Measurements from ENCODE around the gene ENOX1.

Gene ENOX1

DNA sequence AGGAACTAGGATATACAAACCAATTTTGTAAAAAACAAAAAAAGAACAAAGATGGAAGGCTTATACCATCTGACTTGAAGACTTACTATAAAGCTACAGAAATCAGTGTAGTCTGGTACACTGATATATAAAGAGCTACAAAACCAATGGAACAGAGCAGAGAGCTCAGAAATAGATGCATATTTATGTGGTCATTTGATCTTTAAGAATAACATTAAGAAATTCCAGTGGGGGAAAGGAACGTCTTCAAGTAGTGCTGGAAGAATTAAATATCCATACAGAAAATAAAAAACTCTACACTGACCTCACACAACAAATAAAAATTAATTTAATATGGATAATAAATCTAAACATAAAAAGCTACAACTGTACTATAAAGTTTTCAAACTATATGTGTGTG is 317.0 kb downstream of the ENOX1 start:
- Histone ChIP-seq H3K4me2 (ENCODE audit: low read length, poor library complexity, severe bottlenecking) (no peak overlapping the region), H3K9ac (ENCODE audit: low read length) (no peak overlapping the region), H3K4ac (ENCODE audit: low read depth in 1 of 2, low read length in 2 of 2) (no peak overlapping the region), H3K4me3 (ENCODE audit: insufficient read depth in 1 of 2, low read depth in 1 of 2, low read length in 2 of 2) (no peak overlapping the region), H3K23ac (ENCODE audit: low read length in 2 of 2) (no peak overlapping the region), H2BK12ac (ENCODE audit: low read length in 2 of 2) (no peak overlapping the region), H2BK120ac (ENCODE audit: low read depth, low read length) (no peak overlapping the region), H3K79me1 (replicated peaks; ENCODE audit: low read length, poor library complexity, severe bottlenecking) (no peaks in the 10 kb centered on the region), H4K8ac (ENCODE audit: low read length) (no peak overlapping the region), H3K18ac (ENCODE audit: low read depth in 1 of 2, low read length in 2 of 2) (no peak overlapping the region), H3K4me1 (ENCODE audit: control insufficient read depth, insufficient read depth, low read depth, low read length) (no peaks in the 10 kb centered on the region), H3K14ac (ENCODE audit: low read length in 2 of 2) (no peak overlapping the region), H4K91ac (ENCODE audit: low read length) (no peak overlapping the region), H3K27ac (ENCODE audit: low read length, poor library complexity, severe bottlenecking) (no peak overlapping the region), H2AFZ (ENCODE audit: low read depth, low read length) (no peak overlapping the region), H3K9me3 (ENCODE audit: control insufficient read depth, low read length) (no peaks in the 10 kb centered on the region), H2BK15ac (ENCODE audit: low read depth, poor library complexity, severe bottlenecking) (no peak overlapping the region), H3K27me3 (ENCODE audit: control insufficient read depth in 1 of 2, insufficient read depth in 1 of 2, low read length in 2 of 2) (no peaks in the 10 kb centered on the region), H3K36me3 (ENCODE audit: control insufficient read depth in 1 of 2, insufficient read depth in 2 of 2, low read depth in 1 of 2, low read length in 2 of 2) (no peaks in the 10 kb centered on the region), H2BK5ac (ENCODE audit: low read depth, low read length, poor library complexity, severe bottlenecking) (no peak overlapping the region), H2AK5ac (ENCODE audit: low read length, severe bottlenecking) (no peak overlapping the region)
- no peak for DNase-seq
- WGBS = no CpG with 5 or more reads among the region's 1 CpG

DNA sequence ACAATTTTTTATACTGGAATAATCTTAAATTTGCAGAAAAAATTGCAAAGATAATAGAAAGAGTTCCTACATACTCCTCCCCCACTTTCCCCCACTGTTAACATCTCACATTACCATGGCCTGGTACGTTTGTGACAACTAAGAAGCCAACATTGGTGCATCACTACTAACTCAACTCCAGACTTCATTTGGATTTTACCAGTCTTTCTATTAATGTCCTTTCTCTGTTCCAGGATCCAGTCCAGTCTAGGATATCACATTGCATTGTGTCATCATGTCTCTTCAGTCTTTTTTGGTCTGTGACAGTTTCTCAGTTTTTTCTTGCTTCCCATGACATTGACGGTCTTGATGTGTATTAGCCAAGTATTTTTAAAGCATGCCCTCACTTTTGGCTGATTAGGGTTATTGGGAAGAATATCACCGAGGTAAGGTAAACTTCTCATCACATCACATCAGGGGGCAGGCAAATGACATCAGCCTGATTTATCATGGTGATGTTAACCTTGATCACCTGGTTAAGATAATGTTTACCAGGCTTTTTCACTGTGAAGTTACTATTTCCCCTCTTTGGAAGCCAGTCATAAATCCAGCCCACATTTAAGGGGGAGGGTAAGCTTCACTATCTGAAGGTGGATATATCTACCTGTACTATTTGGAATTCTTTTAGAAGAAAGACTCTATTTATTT is 322.1 kb downstream of the ENOX1 start:
- no peak overlapping the region for H4K8ac ChIP-seq (ENCODE audit: low read length)
- H3K27me3 ChIP-seq (ENCODE audit: control insufficient read depth in 1 of 2, insufficient read depth in 1 of 2, low read length in 2 of 2) = no peaks in the 10 kb centered on the region
- WGBS = 83% methylated on average over 3 of the region's 3 CpGs
- H3K4me3 ChIP-seq (ENCODE audit: insufficient read depth in 1 of 2, low read depth in 1 of 2, low read length in 2 of 2) = no peak overlapping the region
- DNase-seq = no peak
- no peak overlapping the region for H2BK120ac ChIP-seq (ENCODE audit: low read depth, low read length)
- H3K4me1 ChIP-seq (ENCODE audit: control insufficient read depth, insufficient read depth, low read depth, low read length) = no peaks in the 10 kb centered on the region
- H3K23ac ChIP-seq (ENCODE audit: low read length in 2 of 2) = no peak overlapping the region
- H2BK15ac ChIP-seq (ENCODE audit: low read depth, poor library complexity, severe bottlenecking) = no peak overlapping the region
- no peak overlapping the region for H3K9ac ChIP-seq (ENCODE audit: low read length)
- H2BK12ac ChIP-seq (ENCODE audit: low read length in 2 of 2) = no peak overlapping the region
- no peak overlapping the region for H3K4ac ChIP-seq (ENCODE audit: low read depth in 1 of 2, low read length in 2 of 2)
- H3K18ac ChIP-seq (ENCODE audit: low read depth in 1 of 2, low read length in 2 of 2) = no peak overlapping the region
- no peaks in the 10 kb centered on the region for H3K79me1 ChIP-seq (replicated peaks; ENCODE audit: low read length, poor library complexity, severe bottlenecking)
- no peak overlapping the region for H3K4me2 ChIP-seq (ENCODE audit: low read length, poor library complexity, severe bottlenecking)
- no peak overlapping the region for H3K14ac ChIP-seq (ENCODE audit: low read length in 2 of 2)
- H3K36me3 ChIP-seq (ENCODE audit: control insufficient read depth in 1 of 2, insufficient read depth in 2 of 2, low read depth in 1 of 2, low read length in 2 of 2) = no peaks in the 10 kb centered on the region
- H2BK5ac ChIP-seq (ENCODE audit: low read depth, low read length, poor library complexity, severe bottlenecking) = no peak overlapping the region
- no peak overlapping the region for H4K91ac ChIP-seq (ENCODE audit: low read length)
- H3K9me3 ChIP-seq (ENCODE audit: control insufficient read depth, low read length) = no peaks in the 10 kb centered on the region
- H2AK5ac ChIP-seq (ENCODE audit: low read length, severe bottlenecking) = no peak overlapping the region
- H3K27ac ChIP-seq (ENCODE audit: low read length, poor library complexity, severe bottlenecking) = no peak overlapping the region
- no peak overlapping the region for H2AFZ ChIP-seq (ENCODE audit: low read depth, low read length)

DNA sequence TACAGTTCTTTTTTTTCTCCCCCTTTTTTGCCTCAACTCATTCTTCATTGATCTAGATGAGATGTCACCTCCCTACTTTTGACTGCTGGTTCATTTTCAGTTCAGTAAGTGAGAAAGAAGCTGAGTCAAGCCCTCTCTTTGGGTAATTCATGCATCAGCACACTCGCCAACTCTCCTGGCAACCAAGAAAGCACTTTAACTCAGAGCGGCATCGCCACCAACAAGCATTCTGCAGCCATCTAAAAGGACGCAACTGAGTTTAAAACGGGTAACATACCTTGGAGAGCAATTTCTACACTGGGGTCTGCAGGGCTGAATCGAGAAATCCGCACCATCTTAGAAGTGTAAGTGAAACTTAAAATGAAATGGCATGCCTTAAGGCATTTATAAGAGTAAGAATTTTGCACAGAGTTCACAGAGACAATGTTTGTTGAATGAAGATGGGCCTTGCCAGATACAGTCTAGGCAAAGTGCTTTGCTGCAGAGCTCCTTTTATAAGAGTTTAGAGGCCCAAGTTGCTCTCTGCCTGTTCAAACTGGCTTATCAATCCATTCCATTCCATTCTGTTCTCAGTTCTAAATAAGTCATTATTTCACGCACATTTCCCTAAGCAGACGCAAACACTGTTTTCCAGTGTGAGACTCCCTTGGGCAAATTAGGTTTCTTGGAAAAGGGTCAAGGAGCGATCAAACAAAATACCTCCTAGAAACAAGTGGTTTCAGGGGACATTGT is 338.0 kb downstream of the ENOX1 start:
- Histone ChIP-seq H2BK12ac (ENCODE audit: low read length in 2 of 2) (no peak overlapping the region), H2BK120ac (ENCODE audit: low read depth, low read length) (no peak overlapping the region), H2BK15ac (ENCODE audit: low read depth, poor library complexity, severe bottlenecking) (no peak overlapping the region), H2AFZ (ENCODE audit: low read depth, low read length) (no peak overlapping the region), H3K9me3 (ENCODE audit: control insufficient read depth, low read length) (no peaks in the 10 kb centered on the region), H2BK5ac (ENCODE audit: low read depth, low read length, poor library complexity, severe bottlenecking) (no peak overlapping the region), H3K9ac (ENCODE audit: low read length) (no peak overlapping the region), H3K18ac (ENCODE audit: low read depth in 1 of 2, low read length in 2 of 2) (no peak overlapping the region), H3K4me1 (ENCODE audit: control insufficient read depth, insufficient read depth, low read depth, low read length) (no peaks in the 10 kb centered on the region), H3K4me2 (ENCODE audit: low read length, poor library complexity, severe bottlenecking) (no peak overlapping the region), H3K23ac (ENCODE audit: low read length in 2 of 2) (no peak overlapping the region), H3K27me3 (ENCODE audit: control insufficient read depth in 1 of 2, insufficient read depth in 1 of 2, low read length in 2 of 2) (no peaks in the 10 kb centered on the region), H3K36me3 (ENCODE audit: control insufficient read depth in 1 of 2, insufficient read depth in 2 of 2, low read depth in 1 of 2, low read length in 2 of 2) (no peaks in the 10 kb centered on the region), H4K91ac (ENCODE audit: low read length) (no peak overlapping the region), H3K4ac (ENCODE audit: low read depth in 1 of 2, low read length in 2 of 2) (no peak overlapping the region), H3K79me1 (replicated peaks; ENCODE audit: low read length, poor library complexity, severe bottlenecking) (no peaks in the 10 kb centered on the region), H2AK5ac (ENCODE audit: low read length, severe bottlenecking) (no peak overlapping the region), H4K8ac (ENCODE audit: low read length) (no peak overlapping the region), H3K4me3 (ENCODE audit: insufficient read depth in 1 of 2, low read depth in 1 of 2, low read length in 2 of 2) (no peak overlapping the region), H3K14ac (ENCODE audit: low read length in 2 of 2) (no peak overlapping the region), H3K27ac (ENCODE audit: low read length, poor library complexity, severe bottlenecking) (no peak overlapping the region)
- WGBS = 89% methylated on average over 10 of the region's 10 CpGs
- DNase-seq = no peak

DNA sequence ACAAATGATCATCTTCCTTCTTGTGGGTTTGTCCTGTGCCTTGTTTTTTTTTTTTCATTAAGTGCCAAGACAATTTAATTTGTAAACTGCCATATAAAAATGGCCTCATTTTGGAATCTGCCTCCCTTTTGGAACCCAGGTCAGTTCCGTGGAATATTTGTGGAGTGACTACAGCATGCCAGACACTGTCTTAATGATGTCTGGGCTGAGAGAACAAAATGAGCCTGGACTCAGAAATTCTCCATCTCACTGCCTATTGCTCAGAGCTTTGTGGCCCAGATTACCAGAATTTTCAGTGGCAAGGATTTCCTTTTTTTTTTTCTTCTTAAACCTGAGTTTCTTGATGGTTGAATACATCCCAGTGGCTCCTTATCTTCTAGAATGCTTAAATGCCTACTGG is 340.6 kb downstream of the ENOX1 start:
- 96% methylated on average over 1 of the region's 1 CpG for WGBS

More for the DNA sequence above, 340.6 kb downstream of the ENOX1 start:
- Histone ChIP-seq H3K27me3 (ENCODE audit: control insufficient read depth in 1 of 2, insufficient read depth in 1 of 2, low read length in 2 of 2) (no peaks in the 10 kb centered on the region), H3K27ac (ENCODE audit: low read length, poor library complexity, severe bottlenecking) (no peak overlapping the region), H4K91ac (ENCODE audit: low read length) (no peak overlapping the region), H2BK15ac (ENCODE audit: low read depth, poor library complexity, severe bottlenecking) (no peak overlapping the region), H3K4me3 (ENCODE audit: insufficient read depth in 1 of 2, low read depth in 1 of 2, low read length in 2 of 2) (no peak overlapping the region), H3K14ac (ENCODE audit: low read length in 2 of 2) (no peak overlapping the region), H3K18ac (ENCODE audit: low read depth in 1 of 2, low read length in 2 of 2) (no peak overlapping the region), H3K9me3 (ENCODE audit: control insufficient read depth, low read length) (no peaks in the 10 kb centered on the region), H3K36me3 (ENCODE audit: control insufficient read depth in 1 of 2, insufficient read depth in 2 of 2, low read depth in 1 of 2, low read length in 2 of 2) (no peaks in the 10 kb centered on the region), H2BK120ac (ENCODE audit: low read depth, low read length) (no peak overlapping the region), H3K4ac (ENCODE audit: low read depth in 1 of 2, low read length in 2 of 2) (no peak overlapping the region), H2BK5ac (ENCODE audit: low read depth, low read length, poor library complexity, severe bottlenecking) (no peak overlapping the region), H3K4me2 (ENCODE audit: low read length, poor library complexity, severe bottlenecking) (no peak overlapping the region), H3K9ac (ENCODE audit: low read length) (no peak overlapping the region), H3K4me1 (ENCODE audit: control insufficient read depth, insufficient read depth, low read depth, low read length) (no peaks in the 10 kb centered on the region), H3K23ac (ENCODE audit: low read length in 2 of 2) (no peak overlapping the region), H4K8ac (ENCODE audit: low read length) (no peak overlapping the region), H2BK12ac (ENCODE audit: low read length in 2 of 2) (no peak overlapping the region), H2AFZ (ENCODE audit: low read depth, low read length) (no peak overlapping the region), H2AK5ac (ENCODE audit: low read length, severe bottlenecking) (no peak overlapping the region), H3K79me1 (replicated peaks; ENCODE audit: low read length, poor library complexity, severe bottlenecking) (no peaks in the 10 kb centered on the region)
- DNase-seq = no peak

All from mesenchymal stem cell (in vitro differentiated cells and primary cell).